GM21515 (cell line): Measurements from ENCODE around the gene SMC5.
"Not testable (repeated sequence)": the region's sequence is repeated elsewhere in the genome, so short reads cannot be mapped to it uniquely, and the experiment has no call there.

ENCODE experiments used
- ATAC-seq: cut with Tn5 transposase; IDR thresholded peaks from one replicate; pipeline ENCODE4 v1.9.1; 2021; ENCODE audit not compliant: unreplicated experiment

The SMC5 gene

DNA sequence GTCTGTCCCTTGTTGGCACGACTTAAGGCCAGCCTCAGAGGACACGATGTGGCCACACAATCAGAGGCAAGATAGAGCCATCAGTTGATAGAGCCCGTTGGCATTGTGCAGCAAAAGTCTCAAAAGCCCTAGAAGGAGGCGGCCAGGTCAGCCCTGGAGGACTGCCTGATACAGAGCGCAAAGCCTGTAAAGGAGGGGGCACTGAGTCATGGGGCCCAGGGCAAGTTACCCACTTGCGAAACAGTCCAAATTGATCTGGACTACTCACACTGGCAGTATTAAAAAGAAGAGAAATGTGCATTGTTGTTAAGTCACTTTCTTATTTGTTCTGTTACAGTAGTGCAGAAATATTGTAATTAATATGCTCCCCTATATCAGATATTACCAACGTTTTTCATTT is 104.2 kb downstream of the SMC5 start:
- no peak for ATAC-seq

GRCh38 chr9:70363760-70364159 is 105.0 kb downstream of the SMC5 start:
- ATAC-seq, result no peak

GRCh38 chr9:70367305-70367930 is 108.6 kb downstream of the SMC5 start:
- ATAC-seq, result no peak

GRCh38 chr9:70374962-70375618 is 116.3 kb downstream of the SMC5 start:
- no peak for ATAC-seq

GRCh38 chr9:70382046-70382708 is 123.4 kb downstream of the SMC5 start:
- ATAC-seq, result no peak

- ATAC-seq, result no peak
Observed at GRCh38 chr9:70382709-70383605, 124.2 kb downstream of the SMC5 start.

DNA sequence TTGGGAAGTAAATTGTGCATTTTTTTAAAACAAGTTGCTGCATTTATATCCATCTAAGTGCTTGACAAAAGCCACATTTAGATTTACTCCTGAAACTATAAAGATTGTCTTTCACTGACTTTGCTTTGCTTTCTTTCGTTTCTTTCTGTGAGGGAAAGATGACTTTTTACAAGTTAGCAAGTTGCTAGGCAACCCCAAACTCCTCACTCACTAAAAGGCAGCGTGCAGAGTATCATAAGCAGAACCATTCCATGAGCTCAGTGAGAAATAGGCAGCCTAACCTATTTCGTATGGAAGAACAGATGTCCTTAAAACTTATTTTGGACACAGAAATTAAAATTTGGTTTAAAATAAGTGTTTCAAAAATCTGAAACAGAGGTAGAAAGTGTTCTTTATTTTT is 126.6 kb downstream of the SMC5 start:
- no peak for ATAC-seq

DNA sequence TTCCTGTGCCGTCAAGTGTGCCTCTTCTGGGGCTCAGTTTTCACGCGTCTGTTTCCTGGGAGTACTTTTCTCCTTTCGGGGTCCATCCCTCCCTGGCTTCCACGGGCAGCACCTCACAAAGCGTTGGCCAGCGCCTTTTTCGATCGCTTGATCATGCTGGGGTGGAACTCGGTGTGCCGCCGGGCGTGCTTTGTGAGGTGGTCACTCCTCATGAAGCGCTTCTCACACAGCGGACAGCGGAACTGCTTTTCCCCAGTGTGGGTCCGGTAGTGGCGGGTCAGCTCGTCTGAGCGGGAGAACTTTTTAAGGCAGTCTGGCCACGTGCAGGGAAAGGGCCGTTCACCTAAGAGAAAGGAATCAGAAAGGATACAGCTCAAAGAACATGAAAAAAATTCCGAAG is 128.9 kb downstream of the SMC5 start:
- ATAC-seq, result no peak

DNA sequence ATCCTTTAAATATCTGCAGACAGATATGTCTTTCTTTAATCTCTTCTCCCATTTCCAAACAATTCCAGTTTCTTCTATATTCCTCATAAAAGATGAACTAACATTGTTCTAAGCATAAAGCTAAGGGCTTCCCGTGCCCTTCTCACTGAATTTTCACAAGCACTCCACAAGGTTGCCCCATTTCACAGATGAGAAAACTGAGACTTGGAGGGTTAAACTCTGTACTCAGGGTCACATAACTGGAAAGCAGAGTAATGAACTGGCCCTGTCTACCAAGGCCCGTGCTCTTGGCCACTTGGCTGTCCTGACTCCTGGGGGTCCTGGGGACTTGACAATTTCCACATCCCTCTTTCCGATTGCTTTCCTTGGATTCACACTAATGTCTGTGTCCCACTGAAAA is 130.4 kb downstream of the SMC5 start:
- no peak for ATAC-seq

- no peak for ATAC-seq
Observed at GRCh38 chr9:70389621-70390266, 131.0 kb downstream of the SMC5 start.

DNA sequence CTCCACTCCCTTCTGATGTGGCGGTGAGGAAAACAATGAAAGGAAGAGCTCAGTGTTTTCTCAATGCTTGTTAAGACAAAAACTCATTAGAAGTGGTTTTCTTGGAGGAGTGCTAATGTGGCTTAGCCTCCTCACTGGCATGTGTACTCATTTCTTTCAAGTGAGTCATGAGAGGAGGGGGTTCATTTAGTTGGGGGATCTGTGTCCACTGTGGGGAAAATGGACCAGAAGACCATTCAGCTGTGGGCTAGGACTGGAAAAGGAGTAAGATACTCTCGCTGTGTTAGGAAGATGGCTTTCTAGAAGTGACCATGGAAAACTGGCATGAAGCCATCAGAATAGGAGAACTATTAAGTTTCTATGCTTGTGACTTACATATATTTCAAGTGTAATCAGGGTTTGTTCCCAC is 132.2 kb downstream of the SMC5 start:
- no peak for ATAC-seq

- ATAC-seq, result no peak
Observed at GRCh38 chr9:70392189-70392588, 133.4 kb downstream of the SMC5 start.

- no peak for ATAC-seq
Observed at GRCh38 chr9:70392850-70393249, 134.1 kb downstream of the SMC5 start.

GRCh38 chr9:70395652-70396051 is 136.9 kb downstream of the SMC5 start:
- ATAC-seq, result no peak

- peak; percentile 100 for ATAC-seq
Observed at GRCh38 chr9:70398145-70398556, 139.4 kb downstream of the SMC5 start.

GRCh38 chr9:70399141-70399540 is 140.4 kb downstream of the SMC5 start:
- ATAC-seq, result no peak

DNA sequence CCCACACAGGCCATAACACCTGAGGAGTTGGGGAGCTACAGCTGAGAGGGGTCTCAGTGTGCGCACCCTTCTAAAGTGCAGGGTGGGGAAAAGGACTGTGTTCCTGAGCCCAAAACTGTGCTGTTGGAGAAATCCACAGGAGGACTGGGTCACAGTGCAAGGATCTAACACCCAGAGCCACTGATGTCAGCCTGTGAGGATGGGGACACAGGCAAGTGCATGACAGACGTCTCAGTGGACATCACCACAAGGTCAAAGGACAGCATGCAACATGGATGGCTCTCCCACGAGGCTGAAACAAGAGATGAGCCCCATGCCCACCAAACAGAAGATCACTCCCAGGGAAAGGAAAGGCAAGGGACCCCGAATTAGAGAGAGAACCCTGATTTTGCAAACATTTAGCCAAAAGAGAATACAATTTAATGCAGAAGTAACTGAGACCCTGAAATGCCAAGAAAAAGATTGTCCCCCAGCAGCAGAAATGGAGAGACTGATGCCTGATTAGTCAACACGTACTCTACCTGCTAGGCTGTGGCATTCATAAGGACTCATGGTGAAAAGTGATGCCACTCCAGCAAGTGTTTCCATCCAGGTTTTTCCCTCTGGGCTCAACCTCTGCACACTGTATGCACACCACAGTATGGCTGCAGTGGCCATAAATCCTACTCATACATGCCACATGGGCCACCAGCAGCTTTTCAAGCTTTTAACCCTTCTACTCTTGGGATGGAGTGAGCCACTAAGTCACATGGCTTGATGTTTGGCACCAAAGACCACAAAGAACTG is 141.5 kb downstream of the SMC5 start:
- no peak for ATAC-seq

- ATAC-seq, result not testable (repeated sequence)
Observed at GRCh38 chr9:70401241-70401640, 142.5 kb downstream of the SMC5 start.

- ATAC-seq, result no peak
Observed at GRCh38 chr9:70402213-70402612, 143.4 kb downstream of the SMC5 start.

- ATAC-seq, result no peak
Observed at GRCh38 chr9:70403166-70403565, 144.4 kb downstream of the SMC5 start.
